ENCODE measurements around the gene CNOT6L. TPM values are rescaled to one million over a fixed set of nuclear protein-coding genes. Genes with fewer than 3 reads are reported as not detected.

The CNOT6L gene
- total RNA-seq, 2 donors from 2014 or later = 66.3 to 90.9 TPM

GRCh38 chr4:77815636-77816035, 3.5 kb downstream of the CNOT6L start:
- no peaks in the 10 kb centered on the region for H3K27me3 Mint-ChIP-seq
- no peaks in the 10 kb centered on the region for H3K9me3 Mint-ChIP-seq
- peak overlapping the region; percentile 5 for H3K27ac Mint-ChIP-seq
- peaks cover 54% of the 10 kb centered on the region for H3K36me3 Mint-ChIP-seq (ENCODE audit: low read depth)
- no peak for ATAC-seq (replicated peaks)
- H3K4me3 Mint-ChIP-seq = peak overlapping the region; percentile 94
- H3K4me1 Mint-ChIP-seq = peaks cover 28% of the 10 kb centered on the region

DNA sequence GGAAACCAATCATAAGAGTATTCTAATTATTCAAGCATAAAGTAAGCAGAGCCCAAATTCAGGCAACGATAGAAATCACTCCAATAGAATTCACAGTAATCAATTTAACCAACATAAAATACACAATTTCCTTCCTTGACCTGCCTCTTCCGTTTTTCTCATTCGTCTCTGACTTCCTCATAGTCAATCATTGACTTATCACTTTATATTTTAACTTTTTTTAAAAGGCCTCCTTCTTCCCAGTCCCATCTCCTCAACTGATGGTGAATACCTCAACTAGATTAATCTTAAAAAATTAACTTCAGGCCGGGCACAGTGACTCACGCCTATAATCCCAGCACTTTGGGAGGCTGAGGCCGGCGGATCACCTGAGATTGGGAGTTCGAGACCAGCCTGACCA, 13.3 kb downstream of the CNOT6L start:
- H3K27me3 Mint-ChIP-seq = no peaks in the 10 kb centered on the region
- no peaks in the 10 kb centered on the region for H3K9me3 Mint-ChIP-seq
- ATAC-seq (replicated peaks) = no peak
- H3K4me1 Mint-ChIP-seq = peaks cover 44% of the 10 kb centered on the region
- peak overlapping the region; percentile 22 for H3K27ac Mint-ChIP-seq
- peaks cover 49% of the 10 kb centered on the region for H3K36me3 Mint-ChIP-seq (ENCODE audit: low read depth)
- H3K4me3 Mint-ChIP-seq = peak overlapping the region; percentile 48

- Mint-ChIP-seq H3K27ac (no peak overlapping the region), H3K36me3 (ENCODE audit: low read depth) (peaks cover 43% of the 10 kb centered on the region), H3K27me3 (no peaks in the 10 kb centered on the region), H3K9me3 (no peaks in the 10 kb centered on the region), H3K4me1 (peaks cover 42% of the 10 kb centered on the region), H3K4me3 (no peak overlapping the region)
- no peak for ATAC-seq (replicated peaks)
Measured at GRCh38 chr4:77804471-77804870, 14.7 kb downstream of the CNOT6L start.

- Mint-ChIP-seq H3K27ac (peak overlapping the region; percentile 24), H3K4me1 (peaks cover 44% of the 10 kb centered on the region), H3K9me3 (no peaks in the 10 kb centered on the region), H3K36me3 (ENCODE audit: low read depth) (peaks cover 40% of the 10 kb centered on the region), H3K4me3 (peak overlapping the region; percentile 2), H3K27me3 (no peaks in the 10 kb centered on the region)
- ATAC-seq (replicated peaks) = no peak
Measured at GRCh38 chr4:77802402-77802801, 16.8 kb downstream of the CNOT6L start.

DNA sequence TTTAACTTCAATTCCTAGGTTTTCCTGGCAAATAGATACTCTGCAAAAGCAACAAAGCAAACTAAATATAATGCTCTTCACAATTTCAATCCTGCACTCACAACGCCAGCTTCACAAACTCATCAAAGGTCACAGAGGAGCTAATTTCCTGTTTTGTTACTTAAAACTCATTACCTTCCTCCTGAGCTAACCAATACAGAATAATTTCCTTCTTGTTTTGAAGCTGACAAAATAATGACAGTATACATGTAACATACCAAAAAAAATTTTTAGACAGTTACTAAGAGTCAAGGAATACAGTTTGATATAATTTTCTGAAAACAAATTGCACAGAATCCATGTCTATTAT, 17.9 kb downstream of the CNOT6L start:
- Mint-ChIP-seq H3K9me3 (no peaks in the 10 kb centered on the region), H3K36me3 (ENCODE audit: low read depth) (peaks cover 40% of the 10 kb centered on the region), H3K27me3 (no peaks in the 10 kb centered on the region), H3K4me1 (peaks cover 43% of the 10 kb centered on the region), H3K27ac (peak overlapping the region; percentile 87), H3K4me3 (peak overlapping the region; percentile 73)
- peak; percentile 66 for ATAC-seq (replicated peaks)

- Mint-ChIP-seq H3K27ac (peak overlapping the region; percentile 87), H3K4me1 (peaks cover 40% of the 10 kb centered on the region), H3K4me3 (peak overlapping the region; percentile 73), H3K36me3 (ENCODE audit: low read depth) (peaks cover 38% of the 10 kb centered on the region), H3K27me3 (no peaks in the 10 kb centered on the region), H3K9me3 (no peaks in the 10 kb centered on the region)
- peak; percentile 63 for ATAC-seq (replicated peaks)
Measured at GRCh38 chr4:77800483-77801259, 18.5 kb downstream of the CNOT6L start.

GRCh38 chr4:77800077-77800476, 19.1 kb downstream of the CNOT6L start:
- Mint-ChIP-seq H3K27me3 (no peaks in the 10 kb centered on the region), H3K9me3 (no peaks in the 10 kb centered on the region), H3K27ac (peak overlapping the region; percentile 87), H3K4me1 (peaks cover 43% of the 10 kb centered on the region), H3K36me3 (ENCODE audit: low read depth) (peaks cover 42% of the 10 kb centered on the region), H3K4me3 (peak overlapping the region; percentile 73)
- no peak for ATAC-seq (replicated peaks)

- Mint-ChIP-seq H3K36me3 (ENCODE audit: low read depth) (peaks cover 34% of the 10 kb centered on the region), H3K4me3 (peak overlapping the region; percentile 68), H3K27me3 (no peaks in the 10 kb centered on the region), H3K4me1 (peaks cover 43% of the 10 kb centered on the region), H3K27ac (peak overlapping the region; percentile 90), H3K9me3 (no peaks in the 10 kb centered on the region)
- peak; percentile 60 for ATAC-seq (replicated peaks)
Measured at GRCh38 chr4:77798385-77798784, 20.8 kb downstream of the CNOT6L start.

DNA sequence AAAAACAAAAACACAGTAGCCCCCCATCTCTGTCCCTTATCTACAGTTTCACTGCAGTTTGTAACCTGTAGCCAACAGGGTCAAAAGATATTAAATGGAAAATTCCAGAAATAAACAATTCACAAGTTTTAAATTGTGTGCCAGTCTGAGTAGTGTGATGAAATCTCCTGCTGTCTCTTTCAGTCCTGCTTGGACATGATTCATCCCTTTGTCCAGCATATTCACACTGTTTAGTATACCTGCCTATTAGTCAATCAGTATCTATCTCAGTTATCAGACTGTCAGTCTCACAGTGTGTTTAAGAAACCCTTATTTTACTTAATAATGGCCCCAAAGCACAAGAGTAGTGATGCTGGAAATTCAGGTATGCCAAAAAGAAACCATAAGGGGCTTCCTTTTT, 21.9 kb downstream of the CNOT6L start:
- H3K27ac Mint-ChIP-seq = peak overlapping the region; percentile 76
- ATAC-seq (replicated peaks) = no peak
- H3K9me3 Mint-ChIP-seq = no peaks in the 10 kb centered on the region
- H3K4me3 Mint-ChIP-seq = peak overlapping the region; percentile 46
- peaks cover 32% of the 10 kb centered on the region for H3K36me3 Mint-ChIP-seq (ENCODE audit: low read depth)
- peaks cover 36% of the 10 kb centered on the region for H3K4me1 Mint-ChIP-seq
- no peaks in the 10 kb centered on the region for H3K27me3 Mint-ChIP-seq

DNA sequence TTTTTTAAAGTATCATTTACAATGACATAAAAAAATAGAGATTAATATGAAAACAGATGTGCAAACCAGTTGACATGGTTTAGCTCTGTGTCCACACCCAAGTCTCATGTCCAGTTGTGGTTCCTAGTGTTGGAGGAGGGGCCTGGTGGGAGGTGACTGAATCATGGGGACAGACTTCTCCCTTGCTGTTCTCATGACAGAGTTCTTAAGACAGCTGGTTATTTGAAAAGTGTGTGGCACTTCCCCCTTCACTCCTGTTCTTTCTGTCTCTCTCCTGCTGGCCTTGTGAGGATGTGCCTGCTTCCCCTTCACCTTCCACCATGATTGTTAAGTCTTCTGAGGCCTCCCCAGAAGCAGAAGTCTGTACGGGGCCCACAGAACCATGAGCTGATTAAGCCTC, 23.8 kb downstream of the CNOT6L start:
- Mint-ChIP-seq H3K4me3 (no peak overlapping the region), H3K9me3 (no peaks in the 10 kb centered on the region), H3K27ac (peak overlapping the region; percentile 18), H3K4me1 (peaks cover 30% of the 10 kb centered on the region), H3K27me3 (no peaks in the 10 kb centered on the region), H3K36me3 (ENCODE audit: low read depth) (peaks cover 40% of the 10 kb centered on the region)
- no peak for ATAC-seq (replicated peaks)

- Mint-ChIP-seq H3K4me3 (peak overlapping the region; percentile 23), H3K4me1 (peaks cover 16% of the 10 kb centered on the region), H3K27ac (peak overlapping the region; percentile 57), H3K9me3 (no peaks in the 10 kb centered on the region), H3K27me3 (no peaks in the 10 kb centered on the region), H3K36me3 (ENCODE audit: low read depth) (peaks cover 14% of the 10 kb centered on the region)
- no peak for ATAC-seq (replicated peaks)
Measured at GRCh38 chr4:77790146-77790545, 29.0 kb downstream of the CNOT6L start.

DNA sequence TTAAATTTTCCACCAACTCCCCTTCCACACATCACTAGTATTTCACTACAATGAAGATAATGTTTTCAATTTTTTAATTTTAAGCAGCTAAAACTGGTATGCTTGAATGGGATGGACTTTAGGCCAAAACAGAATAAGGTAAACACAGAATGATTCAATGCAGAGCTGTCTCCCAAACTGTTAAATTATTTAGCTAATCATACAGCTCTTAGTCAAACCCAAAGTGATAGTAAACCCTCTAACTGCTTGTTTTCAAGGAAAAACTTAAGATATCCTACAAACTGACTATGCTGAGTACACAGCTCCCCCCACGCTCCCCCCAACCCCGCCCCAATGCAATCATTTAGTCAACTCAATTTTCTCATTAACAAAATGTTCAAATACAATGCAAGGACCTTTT, 30.2 kb downstream of the CNOT6L start:
- Mint-ChIP-seq H3K9me3 (no peaks in the 10 kb centered on the region), H3K4me1 (peaks cover 23% of the 10 kb centered on the region), H3K36me3 (ENCODE audit: low read depth) (peaks cover 19% of the 10 kb centered on the region), H3K4me3 (no peak overlapping the region), H3K27ac (no peak overlapping the region), H3K27me3 (no peaks in the 10 kb centered on the region)
- peak; percentile 19 for ATAC-seq (replicated peaks)

- Mint-ChIP-seq H3K4me3 (no peak overlapping the region), H3K4me1 (peaks cover 29% of the 10 kb centered on the region), H3K27me3 (no peaks in the 10 kb centered on the region), H3K27ac (no peak overlapping the region), H3K36me3 (ENCODE audit: low read depth) (peaks cover 19% of the 10 kb centered on the region), H3K9me3 (no peaks in the 10 kb centered on the region)
- no peak for ATAC-seq (replicated peaks)
Measured at GRCh38 chr4:77787969-77788368, 31.2 kb downstream of the CNOT6L start.

DNA sequence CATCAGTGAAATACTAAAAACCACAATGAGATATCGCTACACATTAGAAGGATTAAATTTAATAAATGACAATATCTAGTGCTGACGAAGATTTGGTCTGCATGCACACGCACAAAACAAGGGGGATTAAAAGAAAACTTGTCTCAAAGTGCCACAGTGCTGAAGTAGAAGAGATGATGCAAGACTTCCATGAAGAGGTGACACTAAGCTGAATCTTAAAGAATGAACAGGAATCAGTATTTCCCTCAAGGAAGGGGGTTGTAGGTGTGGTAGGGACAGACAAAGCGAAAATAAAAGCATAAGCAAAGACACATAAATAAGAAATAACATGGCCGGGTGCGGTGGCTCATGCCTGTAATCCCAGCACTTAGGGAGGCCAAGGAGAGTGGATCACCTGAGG, 33.5 kb downstream of the CNOT6L start:
- H3K36me3 Mint-ChIP-seq (ENCODE audit: low read depth) = peaks cover 12% of the 10 kb centered on the region
- no peak for ATAC-seq (replicated peaks)
- peak overlapping the region; percentile 4 for H3K27ac Mint-ChIP-seq
- no peaks in the 10 kb centered on the region for H3K27me3 Mint-ChIP-seq
- no peaks in the 10 kb centered on the region for H3K9me3 Mint-ChIP-seq
- no peak overlapping the region for H3K4me3 Mint-ChIP-seq
- peaks cover 34% of the 10 kb centered on the region for H3K4me1 Mint-ChIP-seq

DNA sequence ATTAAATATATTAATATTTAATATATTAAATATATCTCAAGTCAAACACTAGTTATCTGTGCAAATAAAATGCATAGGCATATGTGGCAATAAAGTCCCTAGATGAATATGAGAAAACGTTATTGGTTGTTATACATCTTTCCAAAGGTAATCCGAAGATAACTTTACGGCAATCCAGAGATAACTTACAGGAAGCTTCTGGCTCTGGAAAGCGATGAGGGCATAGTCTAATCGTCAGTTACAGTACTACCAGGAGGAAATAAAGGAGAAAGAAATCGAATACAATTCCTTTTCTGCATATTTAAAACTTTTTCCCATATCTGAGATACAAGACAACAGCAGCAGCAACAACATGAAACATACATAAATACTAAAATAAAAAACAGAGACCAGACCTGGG, 35.3 kb downstream of the CNOT6L start:
- Mint-ChIP-seq H3K9me3 (no peaks in the 10 kb centered on the region), H3K27me3 (no peaks in the 10 kb centered on the region), H3K27ac (no peak overlapping the region), H3K36me3 (ENCODE audit: low read depth) (peaks cover 7% of the 10 kb centered on the region), H3K4me1 (peaks cover 28% of the 10 kb centered on the region), H3K4me3 (no peak overlapping the region)
- no peak for ATAC-seq (replicated peaks)

Data from activated T-helper 17 cell treated with anti-CD3 and anti-CD28 coated beads, Interleukin-2, amount 50 U/mL, for 72 hours (primary cell).